KBM-7 (cell line): ENCODE results near the gene LCA5L.
A peak's percentile ranks its signal among the peaks of the same experiment; 100 is the strongest.
"Not testable (repeated sequence)": the region's sequence is repeated elsewhere in the genome, so short reads cannot be mapped to it uniquely, and the experiment has no call there.

Experiments used
- DNase-seq: peaks from one replicate; pipeline ENCODE4 v3.0.0-alpha.2; 2015
- in situ Hi-C: fragments of 300-500 bp; cut with MboI; formaldehyde crosslinking; loops from 2 replicates; pipeline ENCODE4 v1.14.3; 2020; ENCODE audit warnings: low sequenced_read_pairs, low pct_unique_long_range_greater_than_20kb, mixed read lengths

LCA5L gene

GRCh38 chr21:39390212-39390765 is 55.3 kb downstream of the LCA5L start:
- DNase-seq, result no peak
- in situ Hi-C loops, result no loop called here

GRCh38 chr21:39388811-39389155 is 56.8 kb downstream of the LCA5L start:
- in situ Hi-C loops, result no loop called here
- no peak for DNase-seq

- in situ Hi-C loops, result no loop called here
Measured at GRCh38 chr21:39388038-39388810, 57.4 kb downstream of the LCA5L start.

GRCh38 chr21:39387461-39388037 is 58.0 kb downstream of the LCA5L start:
- DNase-seq, result peak; percentile 91
- in situ Hi-C loops, result no loop called here

More at GRCh38 chr21:39388038-39388810, 57.4 kb downstream of the LCA5L start:
- peak; percentile 91 for DNase-seq

- in situ Hi-C loops, result no loop called here
- no peak for DNase-seq
Measured at GRCh38 chr21:39386899-39387298, 58.7 kb downstream of the LCA5L start.

- no peak for DNase-seq
- in situ Hi-C loops, result no loop called here
Measured at GRCh38 chr21:39386194-39386593, 59.4 kb downstream of the LCA5L start.

- in situ Hi-C loops, result no loop called here
- no peak for DNase-seq
Measured at GRCh38 chr21:39385299-39386145, 60.1 kb downstream of the LCA5L start.

- DNase-seq, result no peak
- in situ Hi-C loops, result no loop called here
Measured at GRCh38 chr21:39384674-39385298, 60.8 kb downstream of the LCA5L start.

GRCh38 chr21:39382096-39382495 is 63.5 kb downstream of the LCA5L start:
- DNase-seq, in situ Hi-C loops: not testable (repeated sequence)

- in situ Hi-C loops, result no loop called here
Measured at GRCh38 chr21:39381009-39381408, 64.6 kb downstream of the LCA5L start.

GRCh38 chr21:39379986-39380891 is 65.3 kb downstream of the LCA5L start:
- DNase-seq, result peak; percentile 95
- in situ Hi-C loops, result no loop called here

More at GRCh38 chr21:39381009-39381408, 64.6 kb downstream of the LCA5L start:
- peak; percentile 7 for DNase-seq

- no peak for DNase-seq
- in situ Hi-C loops, result no loop called here
Measured at GRCh38 chr21:39377444-39378050, 68.0 kb downstream of the LCA5L start.

GRCh38 chr21:39375446-39375845 is 70.1 kb downstream of the LCA5L start:
- in situ Hi-C loops, result no loop called here
- no peak for DNase-seq

GRCh38 chr21:39374046-39374445 is 71.5 kb downstream of the LCA5L start:
- DNase-seq, result no peak
- in situ Hi-C loops, result no loop called here

- peak; percentile 56 for DNase-seq
- in situ Hi-C loops, result no loop called here
Measured at GRCh38 chr21:39373634-39374033, 71.9 kb downstream of the LCA5L start.

GRCh38 chr21:39369896-39370288 is 75.7 kb downstream of the LCA5L start:
- DNase-seq, in situ Hi-C loops: not testable (repeated sequence)

- no peak for DNase-seq
- in situ Hi-C loops, result no loop called here
Measured at GRCh38 chr21:39367783-39368182, 77.8 kb downstream of the LCA5L start.

GRCh38 chr21:39366563-39366962 is 79.0 kb downstream of the LCA5L start:
- in situ Hi-C loops, result no loop called here
- DNase-seq, result no peak
